COLO829 (cell line): ENCODE measurements around the gene HPCAL1.

Experiments
- DNase-seq: peaks from one replicate; pipeline ENCODE4 v3.0.0; 2012; ENCODE audit warnings: low spot score

HPCAL1 gene

GRCh38 chr2:10425699-10426098, 123.0 kb downstream of the HPCAL1 start:
- DNase-seq: no peak

- no peak for DNase-seq
These were observed 124.3 kb downstream of the HPCAL1 start for GRCh38 chr2:10426726-10427617.

DNA sequence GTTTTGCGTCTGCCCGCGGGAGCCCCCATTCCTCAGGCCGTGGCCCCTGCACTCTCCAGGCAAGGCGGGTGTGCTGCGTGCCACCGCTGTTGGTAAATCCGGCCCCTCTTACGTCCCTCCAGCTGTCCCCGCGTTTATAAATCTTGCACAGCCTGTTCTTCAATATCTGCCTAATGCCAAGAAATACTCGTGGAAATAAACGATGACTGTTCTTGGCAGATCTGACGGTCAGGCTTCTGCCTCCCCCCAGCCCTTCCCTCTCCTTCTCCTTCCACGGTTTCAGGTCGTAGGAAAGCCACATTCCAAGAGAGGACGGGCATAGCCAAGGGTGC, 124.9 kb downstream of the HPCAL1 start:
- no peak for DNase-seq

DNA sequence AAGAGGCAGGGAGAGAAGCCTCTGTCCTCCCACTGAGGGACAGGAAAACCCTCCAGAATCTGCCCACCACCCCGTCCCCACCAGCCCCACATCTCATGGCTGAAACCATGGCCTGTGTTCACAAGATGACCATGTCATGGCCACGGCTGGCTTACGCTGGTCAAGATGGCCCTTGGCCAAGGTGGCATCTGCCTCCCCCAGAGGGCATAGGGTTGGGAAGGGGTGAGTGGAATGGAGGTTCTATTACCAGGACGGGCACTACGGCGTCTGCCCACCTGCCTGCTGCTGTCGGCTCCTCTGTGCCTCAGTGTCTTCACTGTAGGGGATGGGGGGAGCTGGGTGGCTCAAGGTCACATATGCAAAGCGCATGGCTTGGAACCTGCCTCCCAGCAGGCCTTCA, 125.7 kb downstream of the HPCAL1 start:
- no peak for DNase-seq

GRCh38 chr2:10428924-10429323, 126.2 kb downstream of the HPCAL1 start:
- DNase-seq: no peak

DNA sequence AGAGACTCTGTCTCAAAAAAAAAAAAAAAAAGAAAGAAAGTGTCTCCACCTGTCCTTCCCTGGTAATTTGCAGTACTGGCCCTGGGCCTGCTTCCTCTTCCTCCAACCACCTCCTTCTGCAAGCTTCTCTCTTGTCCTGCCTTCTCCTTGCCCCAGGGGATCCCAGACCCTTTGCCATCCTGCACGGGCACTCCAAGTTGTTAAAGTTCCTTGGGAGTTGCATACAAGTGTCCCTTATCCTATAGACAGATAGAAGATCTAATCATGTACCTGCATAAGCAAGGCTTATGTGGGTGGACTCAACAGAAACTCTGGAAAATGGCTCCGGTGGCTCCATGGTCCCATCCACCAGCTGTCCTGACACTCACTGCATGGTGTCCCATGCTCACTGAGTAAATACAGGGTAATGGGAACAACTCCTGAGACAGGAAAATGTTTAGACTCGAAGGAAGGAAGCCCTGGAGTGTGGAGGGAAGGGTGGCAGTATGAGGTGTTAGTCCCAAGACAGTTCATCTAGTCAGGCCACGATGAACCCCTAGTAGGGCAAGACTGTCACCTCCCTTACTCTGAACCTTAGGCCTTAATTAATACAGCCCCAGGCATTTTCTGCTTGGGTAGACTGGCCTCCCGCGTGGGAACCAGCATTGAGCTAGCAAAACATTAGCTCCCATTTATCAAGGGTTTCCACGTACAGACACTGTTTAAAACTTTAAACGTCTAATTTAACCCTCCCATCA, 128.3 kb downstream of the HPCAL1 start:
- no peak for DNase-seq

DNA sequence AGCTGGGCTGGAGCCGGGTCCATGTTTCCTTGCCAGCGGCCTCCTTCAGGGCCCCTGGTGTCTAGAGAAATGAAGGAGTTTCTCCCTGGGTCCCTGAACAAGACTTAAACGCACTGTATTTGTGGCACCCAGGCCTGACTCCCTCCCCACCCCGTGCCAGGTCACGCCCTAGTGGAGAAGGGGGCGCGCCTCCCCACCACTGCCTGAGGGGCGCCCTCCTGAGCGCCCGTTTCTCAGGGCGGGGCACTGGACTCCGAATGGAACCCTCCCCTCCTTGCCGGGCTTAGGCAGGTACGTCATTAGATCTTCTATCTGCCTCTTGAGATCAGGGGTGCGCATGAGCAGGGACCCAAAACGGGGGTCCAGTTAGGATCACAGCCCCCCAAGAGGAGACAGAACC, 129.1 kb downstream of the HPCAL1 start:
- no peak for DNase-seq

- DNase-seq: no peak
These were observed 129.8 kb downstream of the HPCAL1 start for GRCh38 chr2:10432311-10433181.

GRCh38 chr2:10433264-10433946, 130.7 kb downstream of the HPCAL1 start:
- DNase-seq: no peak

DNA sequence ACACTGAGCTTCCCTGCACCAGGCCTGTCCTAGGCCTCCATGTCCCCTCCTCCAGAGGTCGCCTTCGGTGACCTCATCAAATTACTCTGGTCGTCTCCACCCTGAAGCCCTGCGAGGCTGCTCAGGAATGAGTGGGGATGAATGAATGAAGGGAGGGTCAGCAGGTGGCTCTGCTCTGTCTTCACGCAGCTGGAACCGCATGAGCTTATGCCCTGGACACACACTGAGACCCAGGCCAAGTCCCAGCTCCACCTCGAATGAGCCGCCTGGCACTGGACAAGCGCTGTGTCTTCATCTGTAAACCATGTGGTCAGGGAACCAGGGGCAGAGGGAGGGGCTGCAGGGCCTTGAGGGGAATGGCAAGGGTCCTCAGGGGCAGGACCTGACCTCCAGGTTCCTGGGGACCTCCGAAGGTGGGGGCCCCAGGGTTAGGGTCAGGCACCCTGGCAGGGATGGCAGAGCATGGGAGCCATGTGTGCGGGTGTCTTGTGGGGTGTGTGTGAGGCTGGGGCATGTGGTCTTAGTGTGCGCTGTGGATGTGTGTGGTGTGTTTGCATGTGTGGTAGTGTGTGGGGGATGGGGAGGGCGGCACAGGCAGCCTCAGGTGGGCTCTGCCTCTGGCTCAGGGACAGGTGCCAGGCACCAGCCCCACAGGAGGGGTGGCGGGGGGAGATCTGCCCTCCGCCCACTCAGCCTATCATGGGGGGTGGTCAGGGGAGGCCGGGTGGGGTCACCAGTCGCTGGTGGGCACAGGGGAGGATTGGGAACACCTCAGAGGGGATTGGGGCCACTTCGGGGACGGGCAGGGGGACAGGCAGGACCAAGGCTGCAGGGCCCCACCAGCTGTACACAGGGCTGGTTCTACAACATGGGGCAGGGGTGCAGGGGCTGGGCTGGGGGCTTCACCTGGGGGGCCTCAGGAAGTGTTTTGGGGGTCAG, 131.5 kb downstream of the HPCAL1 start:
- no peak for DNase-seq

DNA sequence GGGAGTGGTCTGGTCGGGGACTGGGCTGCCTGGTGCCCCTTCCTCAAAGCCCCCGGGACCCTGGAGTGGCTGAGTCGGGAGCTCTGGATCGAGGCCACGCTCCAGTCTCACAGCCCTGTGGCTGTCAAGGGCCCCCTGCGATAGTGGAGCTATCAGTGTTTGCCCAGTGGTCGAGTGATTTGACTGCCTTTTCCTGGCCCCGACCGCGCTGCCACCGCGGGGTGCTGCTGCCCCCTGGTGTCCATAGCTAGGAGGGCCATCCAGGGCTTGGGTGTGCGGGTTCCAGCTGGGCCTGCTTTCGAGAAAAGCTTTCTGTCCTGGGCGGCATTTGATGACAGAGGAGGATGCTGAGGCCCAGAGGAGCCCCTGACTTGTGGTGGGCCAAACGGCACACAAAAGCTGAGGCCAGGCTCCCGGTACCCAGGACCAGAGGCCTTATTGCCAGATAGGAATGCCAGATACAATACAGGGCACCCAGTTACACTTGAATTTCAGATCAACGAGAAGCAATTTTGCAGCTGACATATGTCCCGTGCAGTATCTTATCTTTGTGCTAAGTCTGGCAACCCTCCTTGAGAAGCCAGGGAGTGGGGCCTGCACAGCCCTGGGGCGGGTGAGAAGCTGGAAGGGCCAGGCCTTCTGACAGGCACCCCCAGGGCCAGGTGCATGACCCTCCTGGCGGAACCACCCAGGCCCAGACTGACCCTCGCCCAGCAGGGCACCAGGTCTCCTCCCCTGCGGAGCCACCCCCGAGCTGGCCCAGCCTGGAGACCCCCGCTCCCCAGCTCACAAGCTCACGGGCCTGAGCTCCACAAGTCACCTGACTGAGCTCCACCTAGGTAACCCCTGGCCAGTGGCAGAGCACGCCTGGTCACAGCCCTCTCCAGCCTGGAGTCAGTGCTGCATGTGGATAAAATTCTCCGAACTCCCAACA, 132.4 kb downstream of the HPCAL1 start:
- DNase-seq: peak; percentile 73

- DNase-seq: no peak
These were observed 133.1 kb downstream of the HPCAL1 start for GRCh38 chr2:10435820-10436204.

DNA sequence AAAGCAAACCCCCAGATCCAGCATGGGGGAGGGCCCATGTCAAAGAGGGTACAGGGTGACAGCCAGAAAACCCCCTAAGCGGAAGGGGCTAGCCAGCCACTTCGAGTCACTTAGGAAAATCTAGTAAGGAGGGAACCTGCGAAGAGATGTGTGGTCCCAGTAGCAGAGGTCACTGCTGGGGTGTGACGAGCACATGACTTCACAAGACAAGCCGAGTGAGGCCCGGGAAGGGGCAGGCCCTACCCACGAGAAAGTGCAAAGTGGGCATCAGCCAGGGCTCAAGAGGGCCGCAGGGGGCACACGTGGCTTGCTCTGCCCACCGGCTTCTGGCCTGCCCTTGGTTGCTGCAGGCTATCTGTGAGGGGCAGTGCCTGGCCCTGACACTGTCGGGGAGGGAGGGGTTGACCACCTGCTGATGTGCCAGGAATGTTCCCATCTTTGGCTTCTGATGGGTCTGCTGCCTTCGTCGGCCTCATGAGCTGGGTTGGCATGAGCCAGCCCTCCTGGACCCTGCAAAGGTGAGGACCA, 133.9 kb downstream of the HPCAL1 start:
- DNase-seq: no peak

- no peak for DNase-seq
These were observed 135.1 kb downstream of the HPCAL1 start for GRCh38 chr2:10437806-10438205.

GRCh38 chr2:10438688-10439087, 136.0 kb downstream of the HPCAL1 start:
- no peak for DNase-seq

GRCh38 chr2:10439185-10439879, 136.6 kb downstream of the HPCAL1 start:
- DNase-seq: no peak

- no peak for DNase-seq
These were observed 137.3 kb downstream of the HPCAL1 start for GRCh38 chr2:10439971-10440370.

GRCh38 chr2:10440736-10441135, 138.0 kb downstream of the HPCAL1 start:
- DNase-seq: no peak

DNA sequence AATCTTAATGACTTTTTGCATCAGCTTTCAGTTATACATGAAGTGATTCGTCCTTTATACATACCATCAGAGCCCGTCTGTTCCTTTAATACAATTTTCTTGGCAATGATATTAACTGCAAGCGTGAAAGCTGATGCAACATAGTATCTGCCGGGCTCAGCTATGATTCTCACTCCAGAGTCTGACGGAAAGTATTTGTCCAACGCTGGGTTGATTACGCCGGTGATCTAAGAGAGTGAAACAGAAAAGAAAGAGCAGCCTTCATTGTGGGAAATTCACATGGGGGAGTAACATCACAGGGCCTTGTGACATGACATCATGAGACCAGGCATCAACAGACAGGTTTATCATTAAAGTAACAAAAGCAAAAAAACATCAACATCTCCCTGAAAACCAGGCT, 139.2 kb downstream of the HPCAL1 start:
- DNase-seq: no peak
